Astrocyte of the hippocampus (primary cell): ENCODE measurements around the gene FXYD1.
"Not testable (repeated sequence)": the region's sequence is repeated elsewhere in the genome, so short reads cannot be mapped to it uniquely, and the experiment has no call there.

Source experiments
- DNase-seq: peaks from one replicate; pipeline ENCODE4 v3.0.0; 2011; ENCODE audit warnings: low read depth, low spot score

The FXYD1 gene

DNA sequence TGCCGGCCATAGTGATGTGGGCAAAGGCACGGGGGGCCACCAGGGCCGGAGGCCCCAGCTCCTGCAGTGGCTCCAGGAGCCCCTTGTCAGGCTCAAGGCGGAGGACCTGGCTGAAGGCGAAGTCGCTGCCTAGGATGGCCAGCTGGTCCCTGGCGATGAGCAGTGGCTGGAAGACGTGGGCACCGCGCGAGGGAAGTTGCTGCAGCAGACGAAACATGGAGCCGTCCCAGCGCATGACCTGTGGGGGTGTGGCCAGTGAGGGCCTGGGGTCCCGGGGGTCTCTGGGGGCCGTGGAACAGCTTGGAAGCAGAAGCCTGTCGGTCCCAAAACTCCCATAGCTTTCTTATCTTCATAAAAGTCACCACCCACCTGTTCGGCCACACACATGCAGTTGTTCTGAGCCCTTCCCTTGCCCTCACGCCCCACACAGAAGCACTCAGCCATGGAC lies 13.3 kb upstream of the FXYD1 start:
- no peak for DNase-seq

DNA sequence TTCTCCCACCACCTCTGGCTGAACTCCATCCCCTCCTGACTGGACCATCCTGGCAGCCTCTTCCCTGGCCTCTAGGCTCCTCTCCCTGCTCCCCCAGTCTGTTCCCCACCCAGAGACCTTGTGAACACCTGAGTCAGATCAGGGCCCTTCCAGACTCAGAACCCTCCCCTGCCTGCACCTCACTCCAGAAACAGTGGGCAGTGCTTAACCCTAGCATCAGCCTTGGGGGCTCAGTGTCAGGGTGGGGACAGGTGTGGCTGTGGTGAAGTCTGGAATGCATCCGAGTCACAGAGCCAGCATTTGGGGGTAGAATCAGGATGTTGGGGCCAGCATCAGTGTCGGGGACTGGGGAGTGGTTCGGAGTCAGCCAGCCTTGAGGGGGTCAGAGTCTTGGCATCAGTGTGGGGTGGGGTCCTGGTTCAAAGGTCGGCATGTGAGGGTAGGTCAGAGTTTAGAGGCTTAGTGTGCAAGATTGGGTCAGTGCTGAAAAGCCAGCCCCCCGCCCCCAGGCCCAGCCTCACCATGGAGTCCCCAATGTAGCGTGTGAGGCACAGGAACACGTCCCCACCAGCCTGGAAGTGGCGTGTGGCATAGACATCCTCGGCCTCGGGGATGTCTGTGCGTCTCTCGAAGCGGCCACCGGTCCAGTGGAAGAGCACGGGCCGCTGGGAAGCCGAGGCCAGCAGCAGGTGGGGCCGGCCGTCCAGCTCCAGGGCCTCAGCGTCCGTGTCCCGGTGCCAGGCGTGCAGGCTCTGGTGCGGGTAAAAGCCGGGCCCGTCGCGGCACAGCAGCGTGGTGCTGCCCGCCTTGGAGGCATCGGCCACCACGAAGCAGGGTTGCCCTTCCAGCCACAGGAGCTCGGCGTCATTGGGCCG lies 12.6 kb upstream of the FXYD1 start:
- DNase-seq = no peak

DNA sequence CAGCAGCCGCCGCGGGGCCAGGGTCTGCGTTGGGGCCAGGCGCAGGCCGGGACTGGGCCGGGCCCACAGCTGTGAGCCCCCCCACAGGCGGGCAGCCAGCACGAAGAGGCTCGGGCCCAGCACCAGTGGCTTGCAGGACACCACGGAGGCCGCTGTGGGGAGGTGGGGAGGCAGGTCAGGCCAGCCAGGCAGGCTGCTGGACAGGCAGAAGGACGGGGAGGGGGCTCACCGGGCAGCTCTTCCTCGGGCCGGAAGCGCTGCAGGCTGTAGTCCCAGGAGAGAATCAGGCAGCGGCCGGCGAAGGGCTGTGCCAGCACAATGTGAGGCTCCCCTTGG lies 12.0 kb upstream of the FXYD1 start:
- no peak for DNase-seq

DNA sequence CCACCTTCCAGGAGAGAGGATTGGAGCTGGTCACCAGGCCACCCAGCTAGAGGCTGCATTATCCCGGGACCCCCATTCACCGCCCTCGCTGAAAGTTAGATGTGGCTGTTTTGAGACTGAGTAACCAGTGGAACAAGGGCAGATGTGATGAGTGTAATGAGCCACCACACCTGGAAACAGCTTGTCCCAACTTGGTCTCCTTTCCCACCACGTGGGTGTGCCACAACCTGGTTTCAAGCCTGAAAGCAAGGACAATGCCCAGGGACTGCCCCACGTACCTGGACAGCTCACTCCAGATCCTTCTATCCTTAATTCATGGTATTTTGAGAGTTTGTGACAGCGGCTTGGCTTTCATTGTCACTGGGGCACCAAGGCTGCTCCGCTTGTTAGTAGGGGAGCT lies 10.8 kb upstream of the FXYD1 start:
- DNase-seq = no peak

DNA sequence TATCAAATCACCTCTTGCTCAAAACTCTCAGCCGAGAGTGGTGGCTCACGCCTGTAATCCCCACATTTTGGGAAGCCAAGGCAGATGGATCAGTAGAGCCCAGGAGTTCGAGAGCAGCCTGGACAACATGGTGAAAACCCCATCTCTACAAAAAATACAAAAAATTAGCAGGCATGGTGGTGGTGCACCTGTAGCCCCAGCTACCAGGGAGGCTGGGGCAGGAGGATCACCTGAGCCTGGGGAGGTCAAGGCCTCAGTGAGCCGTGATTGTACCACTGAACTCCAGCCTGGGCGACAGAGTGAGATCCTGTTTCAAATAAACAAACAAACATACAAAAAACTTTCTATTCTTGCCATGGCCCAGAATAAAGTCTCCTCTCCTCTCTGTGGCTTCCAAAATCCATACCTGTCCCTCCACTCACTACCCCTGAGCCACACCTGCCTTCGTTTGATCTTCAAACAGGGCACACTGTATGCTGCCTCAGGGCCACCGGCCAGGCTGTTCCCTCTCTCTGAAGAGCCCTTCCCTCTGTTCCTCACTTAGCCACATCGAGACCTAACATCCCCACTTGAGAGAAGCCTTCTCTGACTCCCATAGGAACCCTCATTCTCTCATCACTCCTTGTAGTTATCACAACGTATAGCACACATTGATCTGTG lies 10.1 kb upstream of the FXYD1 start:
- DNase-seq = no peak

DNA sequence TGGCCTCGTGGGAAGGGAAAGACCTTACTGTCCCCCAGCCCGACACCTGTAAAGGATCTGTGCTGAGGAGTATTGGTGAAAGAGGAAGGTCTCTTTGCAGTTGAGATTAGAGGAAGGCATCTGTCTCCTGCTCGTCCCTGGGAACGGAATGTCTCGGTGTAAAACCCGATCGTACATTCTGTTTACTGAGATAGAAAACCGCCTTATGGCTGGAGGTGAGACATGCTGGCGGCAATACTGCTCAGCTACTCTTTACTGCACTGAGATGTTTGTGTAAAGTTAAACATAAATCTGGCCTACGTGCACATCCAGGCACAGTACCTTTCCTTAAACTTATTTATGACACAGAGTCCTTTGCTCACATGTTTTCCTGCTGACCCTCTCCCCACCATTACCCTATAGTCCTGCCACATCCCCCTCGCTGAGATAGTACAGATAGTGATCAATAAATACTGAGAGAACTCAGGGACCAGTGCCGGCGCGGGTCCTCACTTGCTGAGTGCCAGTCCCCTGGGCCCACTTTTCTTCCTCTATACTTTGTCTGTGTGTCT lies 8.8 kb upstream of the FXYD1 start:
- not testable (repeated sequence) for DNase-seq

DNA sequence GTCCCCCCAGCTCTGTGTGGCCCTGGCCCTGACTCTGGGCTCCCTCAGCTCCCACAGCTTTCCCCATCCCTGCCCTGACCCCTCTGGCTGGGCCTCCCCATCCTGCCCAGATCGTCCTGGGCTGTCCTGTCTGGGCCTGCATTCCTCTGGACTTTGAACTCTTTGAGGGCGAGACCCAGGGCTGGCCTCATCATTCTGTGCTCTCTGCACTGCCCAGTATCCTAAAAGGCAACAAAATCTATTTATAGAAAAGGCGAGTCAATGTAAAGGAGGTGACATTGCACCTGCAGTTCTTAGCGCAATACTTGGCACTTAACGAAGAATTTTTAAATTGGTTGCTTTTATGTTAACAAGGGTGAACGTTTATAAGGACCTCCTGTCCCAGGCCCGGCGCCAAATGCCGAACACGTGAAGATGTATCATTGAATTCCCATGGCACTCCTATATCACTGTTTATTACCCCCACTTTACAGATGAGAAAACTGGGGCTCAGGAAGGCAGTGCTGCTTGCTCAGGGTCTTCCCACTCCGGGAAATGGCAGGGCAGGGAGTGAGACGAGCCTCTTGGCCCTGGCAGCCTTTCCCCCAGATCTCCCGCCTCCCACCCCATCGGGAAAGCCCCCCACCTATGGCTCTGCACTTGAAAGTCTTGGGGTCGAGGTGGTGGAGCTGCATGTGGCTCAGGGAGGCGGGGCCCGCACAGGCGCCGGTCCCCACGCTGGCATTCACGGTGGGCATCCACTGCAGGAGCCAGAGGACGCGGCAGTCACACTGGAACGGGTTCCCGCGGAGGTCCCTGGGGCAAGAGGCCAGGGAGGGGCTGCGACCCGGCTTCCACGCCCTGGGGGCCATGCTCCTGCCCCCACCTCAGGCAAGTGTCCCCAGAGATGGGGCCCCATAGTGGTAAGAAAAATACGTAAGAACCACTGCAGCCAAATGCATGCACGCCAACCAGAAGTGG lies 7.6 kb upstream of the FXYD1 start:
- no peak for DNase-seq

DNA sequence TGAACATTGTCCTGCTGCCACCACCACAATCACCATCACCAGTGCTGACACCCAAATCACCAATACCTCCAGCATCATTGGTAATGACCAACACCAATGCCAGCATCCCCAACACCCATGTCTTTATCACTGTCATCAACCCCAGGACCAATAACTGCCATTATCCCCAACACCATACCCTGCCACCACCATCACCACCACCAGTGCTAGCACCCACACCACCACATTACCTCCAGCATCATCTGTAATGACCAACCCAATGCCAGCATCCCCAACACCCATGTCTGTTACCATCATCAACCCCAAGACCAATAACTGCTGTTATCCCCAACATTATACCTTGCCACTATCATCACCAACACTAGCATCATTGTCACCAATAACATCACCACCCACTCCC lies 6.4 kb upstream of the FXYD1 start:
- DNase-seq = no peak

DNA sequence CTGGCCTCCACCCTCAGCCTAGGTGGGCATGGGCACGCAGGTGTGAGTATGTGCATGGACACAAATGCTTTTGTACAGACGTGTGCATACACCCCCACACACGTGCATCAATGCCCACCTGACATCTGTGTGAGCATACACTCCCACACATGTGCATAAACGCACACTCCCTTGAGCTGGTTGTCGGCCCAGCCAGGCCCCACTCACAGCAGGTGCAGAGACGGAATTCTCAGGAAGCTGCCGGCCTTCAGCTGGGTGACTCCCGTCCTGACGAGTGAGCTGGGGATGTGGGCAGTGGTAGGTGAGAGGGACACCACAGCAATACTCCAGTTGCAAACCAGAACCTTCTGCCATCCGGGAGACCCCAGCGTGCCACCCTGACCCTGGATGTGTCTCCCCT lies 4.8 kb upstream of the FXYD1 start:
- no peak for DNase-seq

DNA sequence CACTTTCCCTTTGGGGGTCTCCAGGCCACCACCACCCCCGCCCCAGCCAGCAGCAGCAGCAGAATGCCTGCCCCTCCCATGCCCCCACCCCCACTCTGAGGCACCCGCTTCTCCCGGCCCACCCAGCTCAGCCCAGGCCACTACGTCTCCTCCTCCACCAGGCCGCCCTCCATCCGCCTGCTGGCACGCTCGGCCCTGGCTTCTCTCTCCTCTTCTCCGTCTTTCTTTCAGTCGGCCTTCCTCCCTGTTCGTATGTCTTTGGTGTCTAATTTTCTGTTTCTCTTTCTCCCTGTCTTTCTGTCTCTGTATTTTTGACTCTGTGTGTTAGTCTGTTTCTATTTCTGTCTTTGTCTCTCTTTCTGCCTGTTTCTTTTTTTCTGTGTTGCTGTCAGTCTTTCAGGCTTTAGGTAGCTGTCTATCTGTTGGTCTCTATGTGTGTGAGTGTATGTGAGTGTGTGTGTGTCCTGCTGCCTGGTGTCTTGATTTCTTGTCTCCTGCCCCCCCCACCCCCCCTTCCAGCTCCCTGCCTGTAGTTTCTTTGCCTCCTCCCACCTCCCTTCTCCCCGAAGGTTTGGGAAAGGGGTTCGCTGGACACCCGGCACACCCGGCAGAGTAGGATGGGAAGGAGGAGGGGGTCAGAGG lies 3.9 kb upstream of the FXYD1 start, which contains the start of gene LGI4:
Gene LGI4, minus strand, starts transcription at position 459 of the 642 bp plus-strand sequence. Its CDS starts 379 bp downstream, at position 80.
- DNase-seq = no peak

DNA sequence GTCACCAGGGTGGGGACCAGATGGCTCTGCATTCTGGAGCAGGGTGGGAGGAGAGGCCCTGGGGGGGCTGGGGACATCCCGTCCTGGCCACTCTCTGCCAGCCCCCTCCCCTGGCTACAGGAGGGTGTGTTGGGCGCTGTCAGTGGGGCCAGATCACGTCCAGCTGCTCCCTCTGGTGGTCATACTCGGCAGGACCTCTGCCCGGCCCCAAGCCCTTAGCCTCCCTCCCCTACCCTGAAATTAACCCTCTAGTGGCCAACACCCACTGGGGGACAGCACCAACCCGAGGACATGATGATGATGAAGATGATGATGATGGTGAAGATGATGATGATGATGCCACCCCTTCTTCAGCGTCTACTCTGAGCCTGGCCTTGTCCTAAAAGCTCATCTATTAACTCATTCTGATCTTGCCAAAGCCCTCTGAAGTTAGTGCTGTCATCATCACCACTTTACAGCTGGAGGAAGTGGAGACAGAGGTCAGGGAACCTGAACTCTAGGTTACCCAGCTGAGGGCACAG lies 3.2 kb upstream of the FXYD1 start:
- peak; percentile 82 for DNase-seq

DNA sequence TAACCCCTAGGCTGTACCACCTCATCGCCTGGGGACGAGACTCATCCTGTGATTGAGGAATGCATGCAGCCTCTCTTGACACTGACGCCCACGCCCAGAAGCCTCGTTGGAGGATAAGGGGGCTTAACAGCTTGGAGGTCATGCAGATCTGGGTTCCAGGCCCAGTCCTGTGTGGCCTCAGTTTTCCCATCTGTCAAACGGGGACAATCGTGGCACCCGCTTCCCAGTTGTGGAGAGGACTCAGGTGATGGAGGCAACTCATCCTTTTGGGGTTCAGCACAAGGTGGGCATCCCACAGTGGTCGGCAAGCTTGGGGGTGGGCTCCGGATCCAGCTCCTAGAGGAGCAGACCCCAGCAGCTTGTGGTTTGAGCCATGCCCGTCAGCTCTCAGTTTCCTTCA lies 2.4 kb upstream of the FXYD1 start:
- no peak for DNase-seq

DNA sequence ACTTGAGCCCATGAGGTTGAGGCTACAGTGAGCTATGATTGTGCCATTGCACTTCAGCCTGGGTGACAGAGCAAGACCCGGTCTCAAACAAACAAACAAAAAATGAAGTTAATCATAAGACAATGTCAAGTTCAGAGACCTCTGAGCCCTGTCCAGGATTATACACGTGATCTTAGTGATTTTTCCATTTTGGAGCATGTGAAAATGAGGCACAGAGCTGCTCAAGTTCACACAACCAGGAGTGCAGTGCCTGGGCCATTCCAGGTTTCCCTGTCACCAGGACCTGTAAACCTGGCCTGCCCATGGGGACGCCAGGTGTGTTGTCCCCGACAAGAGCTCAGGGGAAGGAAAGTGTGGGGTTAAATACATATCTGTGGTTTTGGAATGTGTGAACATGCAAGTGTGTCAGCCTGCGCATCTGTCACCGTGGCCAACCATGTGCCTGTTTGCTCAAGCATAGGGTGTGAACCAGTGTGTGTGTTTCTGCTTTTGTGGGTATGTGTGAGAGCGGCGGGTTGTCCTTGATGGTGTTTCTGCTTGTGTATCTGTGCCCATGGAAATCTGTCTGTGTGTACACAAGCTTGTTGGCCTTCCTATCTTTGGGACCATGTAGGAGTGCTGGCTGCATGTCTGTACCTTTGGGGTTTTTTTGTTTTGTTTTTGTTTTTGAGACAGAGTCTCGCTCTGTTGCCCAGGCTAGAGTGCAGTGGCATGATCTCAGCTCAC lies 1.5 kb upstream of the FXYD1 start:
- DNase-seq = no peak

DNA sequence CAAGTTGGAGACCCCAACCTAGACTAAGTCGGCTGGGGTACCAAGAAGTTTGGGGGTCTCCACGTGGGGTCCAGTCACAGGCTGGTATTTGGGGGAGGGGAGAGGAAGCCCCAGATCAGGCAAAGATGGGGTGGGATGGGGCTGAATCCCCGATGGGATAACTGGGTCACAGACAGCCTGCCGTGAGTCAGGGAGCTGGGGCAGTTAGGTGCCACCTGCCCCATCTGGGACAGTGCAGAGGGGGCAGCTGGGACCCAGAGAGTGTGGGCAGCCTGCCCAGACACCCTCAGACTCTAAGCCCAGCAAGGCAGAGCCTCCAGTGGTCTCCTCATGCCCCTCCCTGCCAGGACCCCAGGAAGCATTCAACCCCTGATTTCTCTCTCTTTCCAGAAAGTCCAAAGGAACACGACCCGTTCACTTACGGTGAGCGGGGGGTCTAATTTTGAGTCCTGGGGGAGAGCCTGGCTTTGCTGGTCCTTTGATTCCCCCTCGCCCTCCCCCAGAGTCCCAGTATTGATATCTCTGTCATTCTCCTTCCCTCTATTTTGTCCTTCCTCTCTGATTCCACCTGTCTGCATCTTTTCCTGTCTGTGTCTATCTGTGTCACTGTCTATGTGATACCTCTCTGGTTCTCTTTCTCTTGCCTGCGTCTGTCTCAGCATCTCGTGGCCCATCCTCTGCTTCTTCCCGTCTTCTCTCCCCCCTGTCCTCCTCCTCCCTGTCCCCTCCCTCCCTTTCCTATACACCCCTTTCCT lies 1.8 kb downstream of the FXYD1 start:
- DNase-seq = no peak

DNA sequence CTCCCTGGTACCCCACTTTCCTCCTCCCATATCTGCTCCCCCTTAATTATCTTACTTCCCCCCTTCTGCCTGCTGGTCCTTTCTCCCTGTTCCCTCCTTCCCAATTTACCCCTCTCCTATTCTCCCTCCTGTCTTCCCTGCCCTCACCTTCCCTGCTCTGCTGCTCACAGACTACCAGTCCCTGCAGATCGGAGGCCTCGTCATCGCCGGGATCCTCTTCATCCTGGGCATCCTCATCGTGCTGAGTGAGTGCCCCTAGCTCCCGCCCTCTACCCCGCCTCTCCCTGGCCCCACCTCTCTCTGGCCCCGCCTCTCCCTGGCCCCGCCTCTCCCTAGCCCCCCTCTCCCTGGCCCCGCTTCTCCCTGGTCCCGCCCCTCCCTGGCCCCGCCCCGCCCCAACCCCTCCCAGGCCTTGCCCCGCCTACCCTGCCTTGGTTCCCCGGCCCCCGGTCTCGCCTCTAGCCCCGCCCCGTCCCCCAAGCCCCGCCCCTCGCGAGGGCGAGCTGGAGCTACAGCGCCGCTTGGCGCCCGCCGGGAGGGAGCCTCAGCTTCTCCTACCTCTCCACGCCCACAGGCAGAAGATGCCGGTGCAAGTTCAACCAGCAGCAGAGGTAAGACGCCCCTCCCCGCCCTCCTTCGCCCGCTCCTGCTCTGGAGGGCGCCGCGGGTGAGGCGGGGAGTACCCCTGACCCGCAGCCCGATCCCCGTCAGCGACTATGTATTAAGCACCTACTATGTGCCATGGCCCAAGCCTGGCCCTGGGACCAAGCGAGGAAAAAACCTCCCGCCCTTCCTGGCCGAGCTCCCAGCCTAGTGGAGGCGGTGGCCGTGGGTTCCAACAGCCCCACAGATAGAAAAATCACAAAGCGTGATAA lies 2.6 kb downstream of the FXYD1 start:
- DNase-seq = peak; percentile 83

DNA sequence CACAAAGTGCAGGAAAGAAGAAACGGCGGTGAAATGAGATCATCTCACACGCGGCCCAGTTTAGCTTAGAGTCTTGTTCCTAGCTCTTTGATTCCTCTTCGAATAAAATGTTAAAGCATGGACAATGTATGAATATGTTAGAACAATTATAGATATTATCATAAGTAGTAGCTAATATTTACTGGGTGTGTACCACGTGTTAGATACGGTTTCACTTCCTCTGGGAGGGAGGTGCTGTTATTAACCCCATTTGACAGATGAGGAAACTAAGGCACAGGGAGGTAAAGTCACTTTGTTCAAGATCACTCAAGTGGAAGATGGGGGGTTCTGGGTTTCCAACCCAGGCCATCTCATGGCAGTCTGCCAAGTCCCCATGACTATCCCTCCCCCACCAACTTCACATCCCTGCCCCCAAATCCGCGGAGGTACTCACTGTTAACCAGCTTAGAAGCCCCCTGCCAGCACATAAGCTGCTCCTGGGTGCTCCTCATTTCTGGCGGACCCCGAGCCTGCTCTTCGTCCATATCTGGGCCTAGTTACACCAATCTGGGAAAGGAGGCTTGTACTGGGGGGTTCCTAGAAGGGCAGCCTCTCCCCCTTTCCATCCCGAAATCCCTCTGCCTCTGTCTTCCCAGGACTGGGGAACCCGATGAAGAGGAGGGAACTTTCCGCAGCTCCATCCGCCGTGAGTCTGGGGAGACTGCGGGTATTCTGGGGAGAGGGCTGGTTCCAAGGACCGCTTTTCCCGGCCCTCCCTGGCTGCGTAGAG lies 3.4 kb downstream of the FXYD1 start:
- DNase-seq = no peak

DNA sequence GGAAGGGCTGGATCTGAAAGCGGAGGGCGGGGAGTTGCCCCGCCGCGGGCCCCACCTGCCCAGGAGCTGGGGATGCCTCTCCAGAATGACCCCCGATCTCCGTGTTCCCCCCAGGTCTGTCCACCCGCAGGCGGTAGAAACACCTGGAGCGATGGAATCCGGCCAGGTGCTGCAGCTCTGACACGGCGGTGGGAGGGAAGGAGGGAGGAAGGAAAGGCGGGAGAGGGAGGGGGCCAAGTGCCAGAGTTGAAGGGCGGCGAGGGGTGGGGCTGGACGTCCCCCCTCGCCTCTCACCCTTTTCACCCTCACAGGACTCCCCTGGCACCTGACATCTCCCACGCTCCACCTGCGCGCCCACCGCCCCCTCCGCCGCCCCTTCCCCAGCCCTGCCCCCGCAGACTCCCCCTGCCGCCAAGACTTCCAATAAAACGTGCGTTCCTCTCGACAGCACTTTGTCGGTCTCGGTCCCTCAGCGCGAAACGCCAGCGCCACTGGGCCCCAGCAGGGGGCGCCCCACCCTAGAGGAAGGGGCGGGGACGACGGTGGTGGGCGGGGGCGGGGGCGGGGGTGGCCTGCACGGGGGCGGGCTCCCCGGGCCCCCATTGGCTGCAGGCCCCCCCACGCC lies 4.1 kb downstream of the FXYD1 start:
- DNase-seq = peak; percentile 52
